ENCODE results near the gene COL18A1.

Gene COL18A1

GRCh38 chr21:45476582-45476981 is 71.6 kb downstream of the COL18A1 start:
- no peak for DNase-seq (ENCODE audit: extremely low spot score)
- TF ChIP-seq CTBP1 (IDR thresholded peaks at IDR 0.05; ENCODE audit: borderline replicate concordance) (0 out of 2 replicates have a peak, but pooled peaks have one; percentile 31), NFRKB (IDR thresholded peaks at IDR 0.05) (no peak), TARDBP (IDR thresholded peaks at IDR 0.05) (peak; percentile 84)
- POLR2A ChIA-PET: no interaction called here
- CTCF ChIA-PET: no interaction called here

GRCh38 chr21:45477176-45478114 is 72.5 kb downstream of the COL18A1 start:
- no peak for DNase-seq (ENCODE audit: extremely low spot score)
- ChIA-PET POLR2A (no interaction called here), CTCF (no interaction called here)
- no peak for TF ChIP-seq ARNT (IDR thresholded peaks at IDR 0.05)
- 0 out of 2 replicates have a peak, but pooled peaks have one; percentile 48 for TF ChIP-seq HDGF (IDR thresholded peaks at IDR 0.05; ENCODE audit: borderline replicate concordance)
- no peak for TF ChIP-seq CTBP1 (IDR thresholded peaks at IDR 0.05; ENCODE audit: borderline replicate concordance)
- no peak for TF ChIP-seq ELF4 (IDR thresholded peaks at IDR 0.05)
- TF ChIP-seq FOXM1 (IDR thresholded peaks at IDR 0.05; ENCODE audit: borderline replicate concordance): no peak
- TF ChIP-seq L3MBTL2 (conservative IDR thresholded peaks at IDR 0.05): no peak

- peak; percentile 88 for DNase-seq (ENCODE audit: extremely low spot score)
Measured at GRCh38 chr21:45478115-45478801, 73.3 kb downstream of the COL18A1 start.

GRCh38 chr21:45478816-45479669 is 74.1 kb downstream of the COL18A1 start:
- no peak for TF ChIP-seq PKNOX1 (IDR thresholded peaks at IDR 0.05)
- TF ChIP-seq ELF4 (IDR thresholded peaks at IDR 0.05): no peak
- TF ChIP-seq BHLHE40 (IDR thresholded peaks at IDR 0.05; ENCODE audit: borderline replicate concordance): no peak
- TF ChIP-seq ZNF384 (IDR thresholded peaks at IDR 0.05): no peak
- TF ChIP-seq HDGF (IDR thresholded peaks at IDR 0.05; ENCODE audit: borderline replicate concordance): no peak
- TF ChIP-seq SUZ12 (IDR thresholded peaks at IDR 0.05): no peak
- TF ChIP-seq TARDBP (IDR thresholded peaks at IDR 0.05): no peak
- no peak for TF ChIP-seq FOXA1 (IDR thresholded peaks at IDR 0.05)
- no peak for TF ChIP-seq FOXM1 (IDR thresholded peaks at IDR 0.05; ENCODE audit: borderline replicate concordance)
- no peak for TF ChIP-seq FOXK2 (IDR thresholded peaks at IDR 0.05)
- no peak for TF ChIP-seq CTBP1 (IDR thresholded peaks at IDR 0.05; ENCODE audit: borderline replicate concordance)
- no peak for TF ChIP-seq L3MBTL2 (conservative IDR thresholded peaks at IDR 0.05)
- TF ChIP-seq NFRKB (IDR thresholded peaks at IDR 0.05): no peak
- no peak for TF ChIP-seq LEF1 (IDR thresholded peaks at IDR 0.05; ENCODE audit: borderline replicate concordance)
- DNase-seq (ENCODE audit: extremely low spot score): no peak
- ChIA-PET CTCF (no interaction called here), POLR2A (no interaction called here)

More at GRCh38 chr21:45478115-45478801, 73.3 kb downstream of the COL18A1 start:
- TF ChIP-seq BHLHE40 (IDR thresholded peaks at IDR 0.05; ENCODE audit: borderline replicate concordance) (no peak), ARNT (IDR thresholded peaks at IDR 0.05) (no peak), L3MBTL2 (conservative IDR thresholded peaks at IDR 0.05) (peak; percentile 61), TARDBP (IDR thresholded peaks at IDR 0.05) (peak; percentile 42; the same call in 1 of the 2 replicates), FOXA1 (IDR thresholded peaks at IDR 0.05) (no peak), SP1 (IDR thresholded peaks at IDR 0.05) (no peak), SUZ12 (IDR thresholded peaks at IDR 0.05) (no peak)
- POLR2A ChIA-PET: no interaction called here
- CTCF ChIA-PET: no interaction called here

GRCh38 chr21:45479691-45480675 is 75.0 kb downstream of the COL18A1 start:
- CTCF ChIA-PET: interaction anchor here (0.7 kb wide), 1 partner anchor 76 kb away, joined by 3 read pairs; no protein-coding TSS in a partner anchor
- POLR2A ChIA-PET: no interaction called here
- TF ChIP-seq CTBP1 (IDR thresholded peaks at IDR 0.05; ENCODE audit: borderline replicate concordance): no peak
- no peak for TF ChIP-seq ZNF384 (IDR thresholded peaks at IDR 0.05)
- no peak for DNase-seq (ENCODE audit: extremely low spot score)

GRCh38 chr21:45480701-45481500 is 75.9 kb downstream of the COL18A1 start:
- DNase-seq (ENCODE audit: extremely low spot score): no peak
- no peak for TF ChIP-seq FOXA1 (IDR thresholded peaks at IDR 0.05)
- no peak for TF ChIP-seq TARDBP (IDR thresholded peaks at IDR 0.05)
- no peak for TF ChIP-seq SUZ12 (IDR thresholded peaks at IDR 0.05)
- no peak for TF ChIP-seq FOXK2 (IDR thresholded peaks at IDR 0.05)
- TF ChIP-seq CTBP1 (IDR thresholded peaks at IDR 0.05; ENCODE audit: borderline replicate concordance): no peak
- TF ChIP-seq HDGF (IDR thresholded peaks at IDR 0.05; ENCODE audit: borderline replicate concordance): no peak
- no peak for TF ChIP-seq FOXM1 (IDR thresholded peaks at IDR 0.05; ENCODE audit: borderline replicate concordance)
- no peak for TF ChIP-seq ZNF384 (IDR thresholded peaks at IDR 0.05)
- TF ChIP-seq LEF1 (IDR thresholded peaks at IDR 0.05; ENCODE audit: borderline replicate concordance): no peak
- no peak for TF ChIP-seq ELF4 (IDR thresholded peaks at IDR 0.05)
- no peak for TF ChIP-seq BHLHE40 (IDR thresholded peaks at IDR 0.05; ENCODE audit: borderline replicate concordance)
- no peak for TF ChIP-seq L3MBTL2 (conservative IDR thresholded peaks at IDR 0.05)
- TF ChIP-seq NFRKB (IDR thresholded peaks at IDR 0.05): no peak
- no peak for TF ChIP-seq SP1 (IDR thresholded peaks at IDR 0.05)
- no peak for TF ChIP-seq PKNOX1 (IDR thresholded peaks at IDR 0.05)
- no peak for TF ChIP-seq ARNT (IDR thresholded peaks at IDR 0.05)
- CTCF ChIA-PET: interaction anchor here (0.7 kb wide), 1 partner anchor 75 kb away, joined by 3 read pairs; no protein-coding TSS in a partner anchor
- POLR2A ChIA-PET: no interaction called here

All from HEK293T (cell line).